Kidney (tissue), 14 donors: ENCODE results near the gene CEP20. TPM values are rescaled to one million over a fixed set of nuclear protein-coding genes. Genes with fewer than 3 reads are reported as not detected.
"Not testable (repeated sequence)": the region's sequence is repeated elsewhere in the genome, so short reads cannot be mapped to it uniquely, and the experiment has no call there.

ENCODE experiments used
- DNase-seq, 5 donors: peaks; one replicate each; pipeline ENCODE4 v3.0.0-alpha.2; 2013 to 2020
- FAIRE-seq: peaks from 2 replicates; lab custom pipeline; 2012; peaks lifted over from hg19 to GRCh38; lab: Jason Lieb, UNC
- H3K27ac ChIP-seq, 2 donors: one replicate each; pipeline ENCODE4 v1.7.0; 2013; ENCODE audit warnings: low read depth in 2 of 2, low read length in 2 of 2, inconsistent platforms in 1 of 2
- H3K27me3 ChIP-seq: one replicate; pipeline ENCODE4 v1.7.1; 2013; ENCODE audit warnings: low read length, inconsistent platforms; ENCODE audit not compliant: control insufficient read depth, insufficient read depth
- H3K36me3 ChIP-seq, 3 donors: one replicate each; pipeline versions ENCODE4 v1.7.0 to v1.7.1; 2013; ENCODE audit warnings: low read length in 3 of 3, control low read depth in 1 of 3, inconsistent platforms in 1 of 3; ENCODE audit not compliant: insufficient read depth in 3 of 3, control insufficient read depth in 2 of 3
- H3K4me1 ChIP-seq, 3 donors: one replicate each; pipeline versions ENCODE4 v1.7.0 to v1.7.1; 2013; ENCODE audit warnings: low read length in 3 of 3, inconsistent platforms in 1 of 3, low read depth in 1 of 3; ENCODE audit not compliant: control insufficient read depth in 2 of 3, insufficient read depth in 2 of 3
- H3K4me3 ChIP-seq, 3 donors: one replicate each; pipeline versions ENCODE4 v1.7.0 to v1.8.1; 2013; ENCODE audit warnings: low read length in 3 of 3, control low read depth in 1 of 3, inconsistent platforms in 1 of 3
- H3K9ac ChIP-seq, 3 donors: one replicate each; pipeline versions ENCODE4 v1.7.0 to v1.7.1; 2013; ENCODE audit warnings: low read length in 3 of 3, control low read depth in 1 of 3, inconsistent platforms in 1 of 3
- H3K9me3 ChIP-seq, 3 donors: one replicate each; pipeline versions ENCODE4 v1.7.0 to v1.7.1; 2013; ENCODE audit warnings: low read length in 3 of 3, control low read depth in 1 of 3, inconsistent platforms in 1 of 3; ENCODE audit not compliant: control insufficient read depth in 2 of 3, insufficient read depth in 1 of 3
- intact Hi-C: fragments of 100-400 bp; cut with DNase I; formaldehyde crosslinking; loops from one replicate; pipeline ENCODE4 v1.11.1; 2022
- polyA plus RNA-seq: library from polyadenylated mRNA; stranded (reverse); fragments of 350-450 nt; fragmentation: Illumina TruSeq; extraction: RNeasy Lipid Tissue Mini Kit (QIAGEN cat#74804); gene quantifications from one replicate; pipeline ENCODE4 v1.2.3, GENCODE V29; 2014; ENCODE audit warnings: low read depth, low replicate concordance; ENCODE audit not compliant: insufficient read depth
- total RNA-seq: library from RNA; stranded (reverse); fragmentation: NEBNext Ultra II Directional; extraction: Animal tissue kit (Norgen Biotek cat#: 25700); gene quantifications from one replicate; pipeline ENCODE4 v1.2.1, GENCODE V29; 2021
- TF ChIP-seq, protein P1 (sequence below): IDR thresholded peaks from 3 replicates; pipeline ENCODE4 v1.5.1; 2012; ENCODE audit warnings: mild to moderate bottlenecking, moderate library complexity, borderline replicate concordance; ENCODE audit not compliant: insufficient read depth; ENCODE audit errors: extremely low read depth
- donor health status: control.
- donor health status: control.
- donor health status: control.
- donor health status: control.
- donor health status: control.
- donor health status: DM: yes; HTN: yes; CAD: no.
- donor health status: Normal renal cell carcinoma (clear cell type).

CEP20 gene
- total and polyA plus RNA-seq, 2 donors from 2014 or later: 24.8 to 28.9 TPM

DNA sequence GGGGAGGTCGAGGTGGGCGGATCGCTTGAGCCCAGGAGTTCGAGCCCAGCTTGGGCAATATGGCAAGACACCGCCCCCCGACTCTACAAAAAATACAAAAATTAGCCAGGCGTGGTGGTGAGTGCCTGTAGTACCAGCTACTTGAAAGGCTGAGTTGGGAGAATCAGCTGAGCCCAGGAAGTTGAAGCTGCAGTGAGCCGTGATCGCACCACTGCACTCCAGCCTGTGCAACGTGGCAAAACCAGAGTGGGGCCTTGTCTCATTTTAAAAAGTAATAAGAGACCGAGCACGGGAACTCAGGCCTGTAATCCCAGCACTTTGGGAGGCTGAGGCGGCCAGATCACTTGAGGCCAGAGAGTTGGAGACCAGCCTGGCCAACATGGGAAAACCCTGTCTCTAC, 36.6 kb upstream of the CEP20 start:
- TF ChIP-seq, protein P1, sequence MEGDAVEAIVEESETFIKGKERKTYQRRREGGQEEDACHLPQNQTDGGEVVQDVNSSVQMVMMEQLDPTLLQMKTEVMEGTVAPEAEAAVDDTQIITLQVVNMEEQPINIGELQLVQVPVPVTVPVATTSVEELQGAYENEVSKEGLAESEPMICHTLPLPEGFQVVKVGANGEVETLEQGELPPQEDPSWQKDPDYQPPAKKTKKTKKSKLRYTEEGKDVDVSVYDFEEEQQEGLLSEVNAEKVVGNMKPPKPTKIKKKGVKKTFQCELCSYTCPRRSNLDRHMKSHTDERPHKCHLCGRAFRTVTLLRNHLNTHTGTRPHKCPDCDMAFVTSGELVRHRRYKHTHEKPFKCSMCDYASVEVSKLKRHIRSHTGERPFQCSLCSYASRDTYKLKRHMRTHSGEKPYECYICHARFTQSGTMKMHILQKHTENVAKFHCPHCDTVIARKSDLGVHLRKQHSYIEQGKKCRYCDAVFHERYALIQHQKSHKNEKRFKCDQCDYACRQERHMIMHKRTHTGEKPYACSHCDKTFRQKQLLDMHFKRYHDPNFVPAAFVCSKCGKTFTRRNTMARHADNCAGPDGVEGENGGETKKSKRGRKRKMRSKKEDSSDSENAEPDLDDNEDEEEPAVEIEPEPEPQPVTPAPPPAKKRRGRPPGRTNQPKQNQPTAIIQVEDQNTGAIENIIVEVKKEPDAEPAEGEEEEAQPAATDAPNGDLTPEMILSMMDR: no peak
- no peaks in the 10 kb centered on the region for H3K4me1 ChIP-seq
- H3K9me3 ChIP-seq: no peaks in the 10 kb centered on the region
- H3K9ac ChIP-seq: no peak overlapping the region
- DNase-seq (peak in 1 of 5 donors; percentile 6), FAIRE-seq (no peak)
- H3K36me3 ChIP-seq: no peaks in the 10 kb centered on the region
- intact Hi-C loops: no loop called here
- no peak overlapping the region for H3K27ac ChIP-seq
- H3K27me3 ChIP-seq: no peaks in the 10 kb centered on the region
- H3K4me3 ChIP-seq: no peak overlapping the region

DNA sequence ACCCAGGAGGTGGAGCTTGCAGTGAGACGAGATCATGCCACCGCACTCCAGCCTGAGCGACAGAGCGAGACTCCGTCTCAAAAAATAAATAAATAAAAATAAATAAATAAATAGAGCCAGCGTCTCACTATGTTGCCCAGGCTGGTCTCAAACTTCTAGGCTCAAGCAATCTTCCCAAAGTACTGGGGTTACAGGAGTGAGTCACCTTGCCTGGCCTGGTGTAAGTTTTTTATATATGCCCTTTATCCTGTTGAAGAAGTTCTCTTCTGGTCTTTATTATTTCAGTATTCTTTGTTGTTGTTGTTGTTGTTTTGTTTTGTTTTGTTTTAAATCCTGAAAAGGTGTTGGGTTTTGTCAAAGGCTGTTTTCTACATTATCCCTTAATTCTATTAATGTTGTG, 30.9 kb upstream of the CEP20 start:
- no peak for FAIRE-seq
- TF ChIP-seq, protein P1: no peak
- H3K36me3 ChIP-seq: no peaks in the 10 kb centered on the region

DNA sequence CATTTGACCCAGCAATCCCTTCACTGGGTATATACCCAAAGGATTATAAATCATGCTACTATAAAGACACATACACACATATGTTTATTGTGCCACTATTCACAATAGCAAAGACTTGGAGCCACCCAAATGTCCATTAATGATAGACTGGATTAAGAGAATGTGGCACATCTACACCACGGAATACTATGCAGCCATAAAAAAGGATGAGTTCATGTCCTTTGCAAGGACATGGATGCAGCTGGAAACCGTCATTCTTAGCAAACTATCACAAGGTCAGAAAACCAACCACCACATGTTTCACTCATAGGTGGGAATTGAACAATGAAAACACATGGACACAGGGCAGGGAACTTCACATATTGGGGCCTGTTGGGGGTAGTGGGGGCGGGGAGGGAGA, 29.9 kb upstream of the CEP20 start:
- H3K36me3 ChIP-seq, DNase-seq, H3K27me3 ChIP-seq, intact Hi-C loops, H3K4me3 ChIP-seq, H3K4me1 ChIP-seq, FAIRE-seq, H3K9me3 ChIP-seq, H3K27ac ChIP-seq, H3K9ac ChIP-seq: not testable (repeated sequence)

More for the DNA sequence above, 30.9 kb upstream of the CEP20 start:
- H3K27ac ChIP-seq: no peak overlapping the region
- intact Hi-C loops: no loop called here
- no peak overlapping the region for H3K9ac ChIP-seq
- no peaks in the 10 kb centered on the region for H3K9me3 ChIP-seq
- H3K4me3 ChIP-seq: no peak overlapping the region
- no peak for DNase-seq
- H3K4me1 ChIP-seq: no peaks in the 10 kb centered on the region
- no peaks in the 10 kb centered on the region for H3K27me3 ChIP-seq

DNA sequence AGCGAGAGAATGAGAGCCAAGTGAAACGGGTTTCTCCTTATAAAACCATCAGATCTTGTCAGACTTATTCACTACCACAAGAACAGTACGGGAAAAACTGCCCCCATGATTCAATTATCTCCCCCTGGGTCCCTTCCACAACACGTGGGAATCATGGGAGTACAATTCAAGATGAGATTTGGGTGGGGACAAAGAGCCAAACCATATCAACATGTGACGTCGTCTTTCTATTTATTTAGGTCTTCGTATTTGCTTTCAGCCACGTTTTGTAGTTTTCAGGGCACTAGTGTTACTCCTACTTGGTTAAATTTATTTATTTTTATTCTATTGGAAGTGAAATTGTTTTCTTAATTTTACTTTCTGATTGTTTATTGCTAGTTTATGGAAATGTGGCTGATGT, 27.9 kb upstream of the CEP20 start:
- H3K4me3 ChIP-seq: no peak overlapping the region
- DNase-seq (no peak), FAIRE-seq (no peak)
- TF ChIP-seq, protein P1: no peak
- H3K4me1 ChIP-seq: no peaks in the 10 kb centered on the region
- no peaks in the 10 kb centered on the region for H3K9me3 ChIP-seq
- no peaks in the 10 kb centered on the region for H3K36me3 ChIP-seq
- no peak overlapping the region for H3K9ac ChIP-seq
- intact Hi-C loops: no loop called here
- H3K27ac ChIP-seq: no peak overlapping the region
- no peaks in the 10 kb centered on the region for H3K27me3 ChIP-seq
